ENCODE measurements around the gene PTPRD. TPM values are rescaled to one million over a fixed set of nuclear protein-coding genes. Genes with fewer than 3 reads are reported as not detected.

Gene PTPRD
- total RNA-seq, 1 donor = 26.3 TPM

DNA sequence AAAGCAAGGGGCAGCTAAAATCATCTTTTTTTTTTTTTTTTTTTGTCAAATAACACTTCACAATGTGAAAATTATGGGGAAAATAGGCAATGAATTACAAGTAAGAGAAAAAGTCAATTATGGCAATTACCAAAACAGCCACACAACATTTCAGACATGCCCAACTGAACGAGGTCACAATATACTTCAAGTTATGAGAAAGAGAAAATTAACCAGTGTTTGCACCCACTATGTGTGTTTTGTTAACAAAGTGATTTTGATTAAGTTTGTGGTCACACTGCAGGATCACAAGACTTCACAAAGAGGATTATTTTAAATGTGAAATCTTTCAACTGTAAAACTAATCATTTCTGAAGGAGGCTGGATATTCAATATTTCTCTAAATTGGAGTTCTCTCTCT, 1780.4 kb downstream of the PTPRD start:
- no peak overlapping the region for H3K4me3 ChIP-seq (ENCODE audit: low read depth, low read length)
- TF ChIP-seq, protein P1, sequence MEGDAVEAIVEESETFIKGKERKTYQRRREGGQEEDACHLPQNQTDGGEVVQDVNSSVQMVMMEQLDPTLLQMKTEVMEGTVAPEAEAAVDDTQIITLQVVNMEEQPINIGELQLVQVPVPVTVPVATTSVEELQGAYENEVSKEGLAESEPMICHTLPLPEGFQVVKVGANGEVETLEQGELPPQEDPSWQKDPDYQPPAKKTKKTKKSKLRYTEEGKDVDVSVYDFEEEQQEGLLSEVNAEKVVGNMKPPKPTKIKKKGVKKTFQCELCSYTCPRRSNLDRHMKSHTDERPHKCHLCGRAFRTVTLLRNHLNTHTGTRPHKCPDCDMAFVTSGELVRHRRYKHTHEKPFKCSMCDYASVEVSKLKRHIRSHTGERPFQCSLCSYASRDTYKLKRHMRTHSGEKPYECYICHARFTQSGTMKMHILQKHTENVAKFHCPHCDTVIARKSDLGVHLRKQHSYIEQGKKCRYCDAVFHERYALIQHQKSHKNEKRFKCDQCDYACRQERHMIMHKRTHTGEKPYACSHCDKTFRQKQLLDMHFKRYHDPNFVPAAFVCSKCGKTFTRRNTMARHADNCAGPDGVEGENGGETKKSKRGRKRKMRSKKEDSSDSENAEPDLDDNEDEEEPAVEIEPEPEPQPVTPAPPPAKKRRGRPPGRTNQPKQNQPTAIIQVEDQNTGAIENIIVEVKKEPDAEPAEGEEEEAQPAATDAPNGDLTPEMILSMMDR (IDR thresholded peaks at IDR 0.05; ENCODE audit: insufficient read depth, low read depth, low read length) = no peak
- DNase-seq (ENCODE audit: low read depth) = no peak

- DNase-seq (ENCODE audit: low read depth) = no peak
- TF ChIP-seq, protein P1 (IDR thresholded peaks at IDR 0.05; ENCODE audit: insufficient read depth, low read depth, low read length) = no peak
- H3K4me3 ChIP-seq (ENCODE audit: low read depth, low read length) = no peak overlapping the region
These were observed 1781.2 kb downstream of the PTPRD start for GRCh38 chr9:8831568-8831967.

- TF ChIP-seq, protein P1 (IDR thresholded peaks at IDR 0.05; ENCODE audit: insufficient read depth, low read depth, low read length) = no peak
- no peak overlapping the region for H3K4me3 ChIP-seq (ENCODE audit: low read depth, low read length)
- DNase-seq (ENCODE audit: low read depth) = no peak
These were observed 1786.5 kb downstream of the PTPRD start for GRCh38 chr9:8826281-8826680.

DNA sequence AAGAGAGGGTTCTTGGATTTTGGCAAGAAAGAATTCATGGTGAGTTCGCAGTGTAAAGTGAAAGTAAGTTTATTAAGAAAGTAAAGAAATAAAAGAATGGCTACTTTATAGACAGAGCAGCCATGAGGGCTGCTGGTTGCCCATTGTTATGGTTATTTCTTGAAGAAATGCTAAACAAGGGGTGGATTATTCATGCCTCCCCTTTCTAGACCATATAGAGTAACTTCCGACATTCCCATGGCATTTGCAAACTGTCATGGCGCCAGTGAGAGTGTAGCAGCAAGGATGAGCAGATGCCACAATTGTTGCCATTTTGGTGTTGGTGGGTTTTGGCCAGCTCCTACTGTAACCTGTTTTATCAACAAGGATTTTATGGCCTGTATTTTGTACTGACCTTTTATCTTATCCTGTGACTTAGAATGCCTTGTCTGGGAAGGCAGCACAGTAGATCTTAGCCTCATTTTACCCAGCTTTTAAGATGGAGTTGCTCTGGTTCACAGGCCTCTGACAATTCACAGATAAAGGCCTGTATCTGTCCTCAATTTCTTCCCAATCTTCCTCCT, 1787.1 kb downstream of the PTPRD start:
- H3K4me3 ChIP-seq (ENCODE audit: low read depth, low read length) = no peak overlapping the region
- TF ChIP-seq, protein P1 (IDR thresholded peaks at IDR 0.05; ENCODE audit: insufficient read depth, low read depth, low read length) = no peak
- DNase-seq (ENCODE audit: low read depth) = no peak

- TF ChIP-seq, protein P1 (IDR thresholded peaks at IDR 0.05; ENCODE audit: insufficient read depth, low read depth, low read length) = no peak
- no peak overlapping the region for H3K4me3 ChIP-seq (ENCODE audit: low read depth, low read length)
- no peak for DNase-seq (ENCODE audit: low read depth)
These were observed 1789.5 kb downstream of the PTPRD start for GRCh38 chr9:8823131-8823895.

DNA sequence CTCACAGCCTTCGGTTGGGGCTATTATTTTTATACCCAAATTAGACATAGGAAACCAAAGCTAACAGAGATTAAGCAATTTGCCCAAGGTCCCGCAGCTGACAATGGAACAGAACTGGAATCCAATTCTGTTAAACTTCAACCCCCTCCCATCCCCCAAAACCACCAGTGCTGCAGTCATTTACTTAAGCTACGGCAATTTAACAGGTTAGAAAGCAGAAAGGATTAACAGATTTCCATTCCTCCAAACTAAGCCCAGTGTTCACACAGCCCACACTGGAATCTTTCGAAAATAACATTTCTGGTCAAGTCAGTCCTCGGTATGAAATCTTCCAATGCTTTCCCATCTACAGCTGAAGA, 1790.2 kb downstream of the PTPRD start:
- H3K4me3 ChIP-seq (ENCODE audit: low read depth, low read length) = no peak overlapping the region
- DNase-seq (ENCODE audit: low read depth) = no peak
- TF ChIP-seq, protein P1 (IDR thresholded peaks at IDR 0.05; ENCODE audit: insufficient read depth, low read depth, low read length) = no peak

Data from fibroblast of villous mesenchyme (primary cell).